NB4 (cell line): ENCODE results near the gene ARHGAP20.

Source experiments
- POLR2A ChIP-seq: IDR thresholded peaks from 2 replicates; pipeline ENCODE4 v1.6.1; 2011; ENCODE audit warnings: mild to moderate bottlenecking; ENCODE audit not compliant: insufficient read length; ENCODE audit errors: extremely low read depth
- TF ChIP-seq, protein P1 (sequence below): IDR thresholded peaks from one replicate; pipeline ENCODE4 v1.5.1; 2012; ENCODE audit warnings: low read depth, low read length
- TF ChIP-seq, protein P2 (sequence below): IDR thresholded peaks from 2 replicates; pipeline ENCODE4 v1.6.1; 2011; ENCODE audit warnings: low read depth, low read length

DNA sequence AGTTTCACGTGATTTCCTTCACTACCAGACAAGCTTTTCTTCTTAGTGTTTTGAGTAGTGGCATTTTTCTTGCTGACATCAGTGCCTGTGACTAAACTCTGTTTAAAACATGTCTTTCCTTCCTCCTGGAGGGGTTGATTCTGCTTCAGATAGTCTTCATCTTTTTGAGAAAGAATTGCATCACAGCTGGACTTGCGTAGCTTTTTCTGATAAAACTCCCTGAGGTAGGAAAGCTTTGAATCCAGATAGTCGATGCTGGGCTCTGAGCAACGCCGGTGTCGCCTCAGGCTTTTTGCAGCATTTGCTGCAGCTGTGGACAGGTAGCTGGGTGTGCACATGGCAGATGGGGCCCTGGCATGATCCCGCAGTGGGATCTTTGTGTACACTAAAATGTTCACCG lies 131.7 kb downstream of the ARHGAP20 start:
- TF ChIP-seq, protein P1, sequence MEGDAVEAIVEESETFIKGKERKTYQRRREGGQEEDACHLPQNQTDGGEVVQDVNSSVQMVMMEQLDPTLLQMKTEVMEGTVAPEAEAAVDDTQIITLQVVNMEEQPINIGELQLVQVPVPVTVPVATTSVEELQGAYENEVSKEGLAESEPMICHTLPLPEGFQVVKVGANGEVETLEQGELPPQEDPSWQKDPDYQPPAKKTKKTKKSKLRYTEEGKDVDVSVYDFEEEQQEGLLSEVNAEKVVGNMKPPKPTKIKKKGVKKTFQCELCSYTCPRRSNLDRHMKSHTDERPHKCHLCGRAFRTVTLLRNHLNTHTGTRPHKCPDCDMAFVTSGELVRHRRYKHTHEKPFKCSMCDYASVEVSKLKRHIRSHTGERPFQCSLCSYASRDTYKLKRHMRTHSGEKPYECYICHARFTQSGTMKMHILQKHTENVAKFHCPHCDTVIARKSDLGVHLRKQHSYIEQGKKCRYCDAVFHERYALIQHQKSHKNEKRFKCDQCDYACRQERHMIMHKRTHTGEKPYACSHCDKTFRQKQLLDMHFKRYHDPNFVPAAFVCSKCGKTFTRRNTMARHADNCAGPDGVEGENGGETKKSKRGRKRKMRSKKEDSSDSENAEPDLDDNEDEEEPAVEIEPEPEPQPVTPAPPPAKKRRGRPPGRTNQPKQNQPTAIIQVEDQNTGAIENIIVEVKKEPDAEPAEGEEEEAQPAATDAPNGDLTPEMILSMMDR = no peak
- TF ChIP-seq, protein P2, sequence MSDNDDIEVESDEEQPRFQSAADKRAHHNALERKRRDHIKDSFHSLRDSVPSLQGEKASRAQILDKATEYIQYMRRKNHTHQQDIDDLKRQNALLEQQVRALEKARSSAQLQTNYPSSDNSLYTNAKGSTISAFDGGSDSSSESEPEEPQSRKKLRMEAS = no peak
- TF ChIP-seq POLR2A = no peak
